Liver (tissue), 9 donors: Measurements from ENCODE around the gene SNAI3. TPM values are rescaled to one million over a fixed set of nuclear protein-coding genes. Genes with fewer than 3 reads are reported as not detected.

Source experiments
- DNase-seq: peaks from one replicate; pipeline ENCODE4 v3.0.0-alpha.2; 2017; ENCODE audit warnings: low spot score
- H3K27ac ChIP-seq, 2 donors: one replicate each; pipeline ENCODE4 v1.7.0; 2013; ENCODE audit warnings: inconsistent platforms in 2 of 2, low read length in 2 of 2, control low read depth in 1 of 2, low read depth in 1 of 2, mild to moderate bottlenecking in 1 of 2
- H3K27me3 ChIP-seq, 4 donors: one replicate each; pipeline versions ENCODE4 v1.6.1 to v1.7.0; 2013; ENCODE audit warnings: low read length in 3 of 4, inconsistent platforms in 1 of 4, mild to moderate bottlenecking in 1 of 4, moderate library complexity in 1 of 4; ENCODE audit not compliant: control insufficient read depth in 4 of 4, insufficient read depth in 4 of 4
- H3K36me3 ChIP-seq, 4 donors: one replicate each; pipeline versions ENCODE4 v1.6.1 to v1.7.0; 2013; ENCODE audit warnings: low read length in 3 of 4, mild to moderate bottlenecking in 3 of 4, low read depth in 1 of 4, moderate library complexity in 1 of 4; ENCODE audit not compliant: control insufficient read depth in 4 of 4, insufficient read depth in 3 of 4
- H3K4me1 ChIP-seq, 4 donors: one replicate each; pipeline versions ENCODE4 v1.6.1 to v1.7.0; 2013; ENCODE audit warnings: low read length in 3 of 4, mild to moderate bottlenecking in 3 of 4, moderate library complexity in 1 of 4; ENCODE audit not compliant: control insufficient read depth in 4 of 4, insufficient read depth in 4 of 4
- H3K4me3 ChIP-seq, 3 donors: one replicate each; pipeline versions ENCODE4 v1.6.1 to v1.7.0; 2013; ENCODE audit warnings: low read length in 3 of 3, control low read depth in 1 of 3, low read depth in 1 of 3, mild to moderate bottlenecking in 1 of 3
- H3K9ac ChIP-seq, 2 donors: one replicate each; pipeline ENCODE4 v1.7.0; 2013; ENCODE audit warnings: low read length in 2 of 2, mild to moderate bottlenecking in 2 of 2, moderate library complexity in 2 of 2, control low read depth in 1 of 2, low read depth in 1 of 2
- H3K9me3 ChIP-seq, 4 donors: one replicate each; pipeline versions ENCODE4 v1.6.1 to v1.7.0; 2013; ENCODE audit warnings: low read length in 3 of 4; ENCODE audit not compliant: control insufficient read depth in 4 of 4
- EGR1 ChIP-seq, 2 donors: IDR thresholded peaks; 2 replicates each; pipeline ENCODE4 v1.6.1; 2016 to 2018; ENCODE audit warnings: antibody characterized with exemption in 2 of 2, low read depth in 2 of 2
- FOXA2 ChIP-seq: IDR thresholded peaks from 2 replicates; pipeline ENCODE4 v1.6.1; 2016; ENCODE audit warnings: antibody characterized with exemption
- GABPA ChIP-seq, 2 donors: IDR thresholded peaks in 1 of 2; conservative IDR thresholded peaks in 1 of 2; 2 replicates each; pipeline ENCODE4 v1.6.1; 2016; ENCODE audit warnings: antibody characterized with exemption in 2 of 2, mild to moderate bottlenecking in 1 of 2, moderate library complexity in 1 of 2
- HNF4G ChIP-seq: IDR thresholded peaks from 2 replicates; pipeline ENCODE4 v1.6.1; 2016; ENCODE audit warnings: antibody characterized with exemption
- JUND ChIP-seq, 2 donors: IDR thresholded peaks; 2 replicates each; pipeline ENCODE4 v1.6.1; 2016; ENCODE audit warnings: antibody characterized with exemption in 2 of 2
- NR2F2 ChIP-seq: IDR thresholded peaks from 2 replicates; pipeline ENCODE4 v1.6.1; 2016; ENCODE audit warnings: antibody characterized with exemption
- RAD21 ChIP-seq, 2 donors: IDR thresholded peaks; 2 replicates each; pipeline ENCODE4 v1.6.1; 2016; ENCODE audit warnings: antibody characterized with exemption in 2 of 2, mild to moderate bottlenecking in 2 of 2
- RXRA ChIP-seq, 2 donors: IDR thresholded peaks; 2 replicates each; pipeline ENCODE4 v1.6.1; 2017 to 2018; ENCODE audit warnings: antibody characterized with exemption in 2 of 2, mild to moderate bottlenecking in 1 of 2
- SP1 ChIP-seq: IDR thresholded peaks from 2 replicates; pipeline ENCODE4 v1.6.1; 2018; ENCODE audit warnings: antibody characterized with exemption, mild to moderate bottlenecking
- TAF1 ChIP-seq: conservative IDR thresholded peaks from 2 replicates; pipeline ENCODE4 v1.6.1; 2016; ENCODE audit warnings: antibody characterized with exemption, mild to moderate bottlenecking
- YY1 ChIP-seq: IDR thresholded peaks from 2 replicates; pipeline ENCODE4 v1.6.1; 2016; ENCODE audit warnings: antibody characterized with exemption, mild to moderate bottlenecking
- WGBS: extraction: QIAGEN DNeasy Blood & Tissue Kit; methylation state at CpG from one replicate; pipeline ENCODE4 v1.1.7; 2013; 5-methylcytosine and 5-hydroxymethylcytosine counted together
- polyA plus RNA-seq, 2 donors: library from polyadenylated mRNA; stranded (reverse) in 1 of 2; unstranded in 1 of 2; fragments of 200-250 nt in 1 of 2; fragments of >200 nt in 1 of 2; fragmentation: Nextera tagmentation in 1 of 2; extraction: Ambion mirVana in 1 of 2; gene quantifications; one replicate each; pipeline versions ENCODE4 v1.2.1 to v1.2.3, GENCODE V29; 2013 to 2015
- total RNA-seq, 2 donors: library from RNA; depleted of rRNA; stranded (reverse); fragments of >200 nt; gene quantifications; one replicate each; pipeline ENCODE4 v1.2.3, GENCODE V29; 2014
- TF ChIP-seq, protein P1 (sequence below): IDR thresholded peaks from 2 replicates; pipeline ENCODE4 v1.6.1; 2016; ENCODE audit warnings: antibody characterized with exemption
- TF ChIP-seq, protein P2 (sequence below): IDR thresholded peaks from 2 replicates; pipeline ENCODE4 v1.6.1; 2016; ENCODE audit warnings: antibody characterized with exemption
- TF ChIP-seq, protein P3 (sequence below): IDR thresholded peaks from 2 replicates; pipeline ENCODE4 v1.6.1; 2016; ENCODE audit warnings: antibody characterized with exemption, mild to moderate bottlenecking
- TF ChIP-seq, protein P4 (sequence below): IDR thresholded peaks from 2 replicates; pipeline ENCODE4 v1.6.1; 2016; ENCODE audit warnings: antibody characterized with exemption
- donor health status: healthy.
- donor health status: healthy.
- donor health status: healthy.
- donor health status: healthy.
- donor health status: healthy.

SNAI3 gene
- total and polyA plus RNA-seq, 4 donors = 0.05 to 0.48 (median 0.20) TPM

DNA sequence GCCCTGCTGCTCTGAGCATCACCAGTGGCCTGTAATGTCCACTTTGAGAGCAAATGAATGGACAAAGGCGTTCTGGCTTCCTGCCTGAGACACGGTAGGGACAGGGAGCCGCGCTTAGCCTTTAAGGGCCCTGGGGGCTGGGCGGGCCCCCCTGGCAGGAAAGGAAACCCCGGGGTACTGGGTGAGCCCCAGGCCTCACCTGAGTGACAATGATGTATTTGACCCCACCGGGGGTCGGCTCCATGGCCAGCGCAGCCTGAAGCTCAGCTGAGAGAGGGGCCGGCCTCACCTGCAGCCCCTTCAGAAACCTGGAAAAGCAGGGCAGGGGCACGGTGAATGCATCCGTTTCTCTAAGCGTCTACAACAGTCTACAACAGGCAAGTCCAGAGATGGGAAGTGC, 33.2 kb downstream of the SNAI3 start:
- peaks cover 0 to 11% (median 3%) of the 10 kb centered on the region in 4 donors for H3K4me1 ChIP-seq
- H3K9ac ChIP-seq = no peak overlapping the region
- no peak overlapping the region for H3K4me3 ChIP-seq
- TF ChIP-seq YY1 (no peak), GABPA (IDR thresholded peaks at IDR 0.05 in 1 of 2, conservative IDR thresholded peaks at IDR 0.05 in 1 of 2) (no peak), SP1 (no peak), NR2F2 (no peak), RAD21 (IDR thresholded peaks at IDR 0.05) (no peak), TAF1 (no peak), HNF4G (no peak), RXRA (IDR thresholded peaks at IDR 0.05) (no peak), JUND (IDR thresholded peaks at IDR 0.05) (no peak), FOXA2 (no peak)
- TF ChIP-seq, protein P1, sequence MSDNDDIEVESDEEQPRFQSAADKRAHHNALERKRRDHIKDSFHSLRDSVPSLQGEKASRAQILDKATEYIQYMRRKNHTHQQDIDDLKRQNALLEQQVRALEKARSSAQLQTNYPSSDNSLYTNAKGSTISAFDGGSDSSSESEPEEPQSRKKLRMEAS = no peak
- TF ChIP-seq, protein P2, sequence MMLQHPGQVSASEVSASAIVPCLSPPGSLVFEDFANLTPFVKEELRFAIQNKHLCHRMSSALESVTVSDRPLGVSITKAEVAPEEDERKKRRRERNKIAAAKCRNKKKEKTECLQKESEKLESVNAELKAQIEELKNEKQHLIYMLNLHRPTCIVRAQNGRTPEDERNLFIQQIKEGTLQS = no peak
- TF ChIP-seq, protein P3, sequence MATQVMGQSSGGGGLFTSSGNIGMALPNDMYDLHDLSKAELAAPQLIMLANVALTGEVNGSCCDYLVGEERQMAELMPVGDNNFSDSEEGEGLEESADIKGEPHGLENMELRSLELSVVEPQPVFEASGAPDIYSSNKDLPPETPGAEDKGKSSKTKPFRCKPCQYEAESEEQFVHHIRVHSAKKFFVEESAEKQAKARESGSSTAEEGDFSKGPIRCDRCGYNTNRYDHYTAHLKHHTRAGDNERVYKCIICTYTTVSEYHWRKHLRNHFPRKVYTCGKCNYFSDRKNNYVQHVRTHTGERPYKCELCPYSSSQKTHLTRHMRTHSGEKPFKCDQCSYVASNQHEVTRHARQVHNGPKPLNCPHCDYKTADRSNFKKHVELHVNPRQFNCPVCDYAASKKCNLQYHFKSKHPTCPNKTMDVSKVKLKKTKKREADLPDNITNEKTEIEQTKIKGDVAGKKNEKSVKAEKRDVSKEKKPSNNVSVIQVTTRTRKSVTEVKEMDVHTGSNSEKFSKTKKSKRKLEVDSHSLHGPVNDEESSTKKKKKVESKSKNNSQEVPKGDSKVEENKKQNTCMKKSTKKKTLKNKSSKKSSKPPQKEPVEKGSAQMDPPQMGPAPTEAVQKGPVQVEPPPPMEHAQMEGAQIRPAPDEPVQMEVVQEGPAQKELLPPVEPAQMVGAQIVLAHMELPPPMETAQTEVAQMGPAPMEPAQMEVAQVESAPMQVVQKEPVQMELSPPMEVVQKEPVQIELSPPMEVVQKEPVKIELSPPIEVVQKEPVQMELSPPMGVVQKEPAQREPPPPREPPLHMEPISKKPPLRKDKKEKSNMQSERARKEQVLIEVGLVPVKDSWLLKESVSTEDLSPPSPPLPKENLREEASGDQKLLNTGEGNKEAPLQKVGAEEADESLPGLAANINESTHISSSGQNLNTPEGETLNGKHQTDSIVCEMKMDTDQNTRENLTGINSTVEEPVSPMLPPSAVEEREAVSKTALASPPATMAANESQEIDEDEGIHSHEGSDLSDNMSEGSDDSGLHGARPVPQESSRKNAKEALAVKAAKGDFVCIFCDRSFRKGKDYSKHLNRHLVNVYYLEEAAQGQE = no peak
- TF ChIP-seq, protein P4, sequence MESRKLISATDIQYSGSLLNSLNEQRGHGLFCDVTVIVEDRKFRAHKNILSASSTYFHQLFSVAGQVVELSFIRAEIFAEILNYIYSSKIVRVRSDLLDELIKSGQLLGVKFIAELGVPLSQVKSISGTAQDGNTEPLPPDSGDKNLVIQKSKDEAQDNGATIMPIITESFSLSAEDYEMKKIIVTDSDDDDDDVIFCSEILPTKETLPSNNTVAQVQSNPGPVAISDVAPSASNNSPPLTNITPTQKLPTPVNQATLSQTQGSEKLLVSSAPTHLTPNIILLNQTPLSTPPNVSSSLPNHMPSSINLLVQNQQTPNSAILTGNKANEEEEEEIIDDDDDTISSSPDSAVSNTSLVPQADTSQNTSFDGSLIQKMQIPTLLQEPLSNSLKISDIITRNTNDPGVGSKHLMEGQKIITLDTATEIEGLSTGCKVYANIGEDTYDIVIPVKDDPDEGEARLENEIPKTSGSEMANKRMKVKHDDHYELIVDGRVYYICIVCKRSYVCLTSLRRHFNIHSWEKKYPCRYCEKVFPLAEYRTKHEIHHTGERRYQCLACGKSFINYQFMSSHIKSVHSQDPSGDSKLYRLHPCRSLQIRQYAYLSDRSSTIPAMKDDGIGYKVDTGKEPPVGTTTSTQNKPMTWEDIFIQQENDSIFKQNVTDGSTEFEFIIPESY = no peak
- 93% methylated on average over 13 of the region's 13 CpGs for WGBS
- no peaks in the 10 kb centered on the region for H3K27me3 ChIP-seq
- H3K27ac ChIP-seq = no peak overlapping the region
- H3K36me3 ChIP-seq = peaks cover 9 to 39% (median 20%) of the 10 kb centered on the region in 4 donors
- DNase-seq = no peak
- no peaks in the 10 kb centered on the region for H3K9me3 ChIP-seq

DNA sequence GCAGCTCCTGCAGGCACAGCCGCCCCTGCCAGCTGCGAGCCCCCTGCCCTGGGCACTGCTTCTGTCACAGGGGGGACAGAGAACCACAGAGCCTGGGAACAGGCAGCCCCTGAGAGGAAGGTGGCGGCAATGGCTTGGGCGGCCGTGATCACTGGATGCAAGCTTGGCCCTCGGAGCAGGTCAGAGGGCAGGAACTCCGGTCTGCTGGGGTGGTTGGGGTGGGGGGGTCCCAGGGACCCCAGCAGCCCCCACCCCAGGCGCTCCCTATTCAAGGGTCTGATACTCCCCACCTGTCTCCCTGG, 33.6 kb downstream of the SNAI3 start:
- DNase-seq = no peak
- Histone ChIP-seq H3K27me3 (no peaks in the 10 kb centered on the region), H3K9me3 (no peaks in the 10 kb centered on the region), H3K4me1 (peaks cover 0 to 11% (median 3%) of the 10 kb centered on the region in 4 donors), H3K4me3 (no peak overlapping the region), H3K9ac (no peak overlapping the region), H3K27ac (no peak overlapping the region), H3K36me3 (peaks cover 9 to 37% (median 19%) of the 10 kb centered on the region in 4 donors)
- TF ChIP-seq RXRA (IDR thresholded peaks at IDR 0.05) (no peak), JUND (IDR thresholded peaks at IDR 0.05) (no peak), GABPA (IDR thresholded peaks at IDR 0.05 in 1 of 2, conservative IDR thresholded peaks at IDR 0.05 in 1 of 2) (no peak), YY1 (no peak), EGR1 (IDR thresholded peaks at IDR 0.05; ENCODE audit: low read depth in 2 of 2) (no peak)
- TF ChIP-seq, protein P1 = no peak
- TF ChIP-seq, protein P2 = no peak
- 91% methylated on average over 8 of the region's 8 CpGs for WGBS
